Pons (tissue), 1 donor: ENCODE results near the gene BLTP3B.

Experiments
- DNase-seq: peaks from one replicate; pipeline ENCODE4 v3.0.0-alpha.2; 2016; ENCODE audit warnings: low spot score

BLTP3B gene

GRCh38 chr12:100120355-100120754 lies 22.3 kb downstream of the BLTP3B start:
- DNase-seq, result no peak

GRCh38 chr12:100115291-100115690 lies 27.4 kb downstream of the BLTP3B start:
- DNase-seq, result no peak

DNA sequence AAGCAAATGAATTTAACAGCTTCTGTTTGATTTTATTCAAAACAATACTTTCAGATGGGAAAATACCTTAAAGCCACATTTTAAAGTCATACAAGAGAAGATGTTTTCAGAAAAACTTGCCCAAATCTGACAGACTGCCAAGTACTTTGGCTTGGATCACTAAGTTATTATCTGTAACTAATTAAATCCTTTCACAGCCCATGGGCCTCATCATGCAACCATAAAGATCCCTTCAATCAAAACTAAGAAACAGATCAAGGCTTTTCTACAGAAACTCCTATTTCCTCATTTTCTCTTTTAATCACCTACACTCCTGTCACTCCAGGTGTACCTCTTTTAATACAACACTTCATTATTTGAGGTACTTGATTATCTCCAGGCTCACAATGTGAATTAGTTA lies 28.1 kb downstream of the BLTP3B start:
- no peak for DNase-seq

DNA sequence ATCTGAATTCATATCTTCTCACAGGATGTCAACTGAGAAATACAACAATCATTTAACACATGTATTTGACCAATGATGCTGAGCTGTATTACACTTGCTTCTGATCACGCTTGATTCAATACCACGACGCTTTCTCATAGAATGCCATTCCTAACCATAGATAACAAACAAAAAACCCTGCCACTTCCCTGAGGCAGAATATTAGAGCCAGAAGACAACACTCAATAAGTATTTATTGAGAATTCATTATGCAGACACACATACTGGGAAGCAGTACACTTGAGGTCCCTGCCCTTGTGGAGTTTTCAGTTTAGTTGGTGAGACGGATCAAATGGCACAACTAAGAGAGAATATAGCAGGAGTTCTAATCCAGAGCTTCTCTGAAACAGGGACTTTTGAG lies 32.4 kb downstream of the BLTP3B start:
- no peak for DNase-seq

- no peak for DNase-seq
Observed at GRCh38 chr12:100106861-100107260, 35.8 kb downstream of the BLTP3B start.

GRCh38 chr12:100105661-100106060 lies 37.0 kb downstream of the BLTP3B start:
- DNase-seq, result no peak

GRCh38 chr12:100101000-100101399 lies 41.7 kb downstream of the BLTP3B start:
- no peak for DNase-seq
